Measurements from ENCODE around the gene PIBF1.

GRCh38 chr13:72851678-72852014 is 69.7 kb downstream of the PIBF1 start:
- TF ChIP-seq CTCF (IDR thresholded peaks at IDR 0.05) (no peak), POLR2A (IDR thresholded peaks at IDR 0.05) (peak; percentile 73)
